GM19023 (cell line): ENCODE data around the gene TPST2.
A peak's percentile ranks its signal among the peaks of the same experiment; 100 is the strongest.
"Not testable (repeated sequence)": the region's sequence is repeated elsewhere in the genome, so short reads cannot be mapped to it uniquely, and the experiment has no call there.

Experiments
- ATAC-seq: cut with Tn5 transposase; IDR thresholded peaks from one replicate; pipeline ENCODE4 v1.9.1; 2021; ENCODE audit warnings: mild to moderate bottlenecking, moderate library complexity; ENCODE audit not compliant: unreplicated experiment

TPST2 gene

GRCh38 chr22:26589845-26590736, at the start of gene TPST2:
TSS of gene TPST2 (minus strand) at chr22:26590132. CDS start at chr22:26541630, 48,502 bp downstream.
- ATAC-seq = peak; percentile 74

DNA sequence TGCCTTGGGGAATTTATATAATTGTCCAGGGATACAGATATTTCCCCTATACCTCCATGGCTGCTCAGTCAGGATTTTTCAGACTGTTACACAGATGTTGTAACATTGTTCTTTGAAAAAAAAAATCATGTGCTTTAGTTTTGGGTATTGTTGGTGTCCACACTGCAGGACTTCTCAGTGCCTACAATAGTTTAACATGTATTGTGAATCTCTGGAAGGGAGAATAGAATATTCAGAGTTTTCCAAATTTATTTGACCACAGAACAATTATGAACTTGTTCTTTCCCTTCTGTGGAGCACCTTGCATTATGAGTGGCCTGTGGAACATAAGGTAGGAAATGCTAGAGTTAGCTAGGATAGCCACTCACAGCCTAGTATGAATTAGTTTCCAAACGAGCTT, 46.4 kb upstream of the TPST2 start:
- no peak for ATAC-seq

- ATAC-seq = no peak
These were observed 45.2 kb upstream of the TPST2 start for GRCh38 chr22:26635117-26635516.

- ATAC-seq = no peak
These were observed 44.3 kb upstream of the TPST2 start for GRCh38 chr22:26634189-26634588.

- ATAC-seq = no peak
These were observed 42.7 kb upstream of the TPST2 start for GRCh38 chr22:26632422-26633155.

- no peak for ATAC-seq
These were observed 41.4 kb upstream of the TPST2 start for GRCh38 chr22:26631282-26631681.

- ATAC-seq = no peak
These were observed 40.2 kb upstream of the TPST2 start for GRCh38 chr22:26629988-26630761.

DNA sequence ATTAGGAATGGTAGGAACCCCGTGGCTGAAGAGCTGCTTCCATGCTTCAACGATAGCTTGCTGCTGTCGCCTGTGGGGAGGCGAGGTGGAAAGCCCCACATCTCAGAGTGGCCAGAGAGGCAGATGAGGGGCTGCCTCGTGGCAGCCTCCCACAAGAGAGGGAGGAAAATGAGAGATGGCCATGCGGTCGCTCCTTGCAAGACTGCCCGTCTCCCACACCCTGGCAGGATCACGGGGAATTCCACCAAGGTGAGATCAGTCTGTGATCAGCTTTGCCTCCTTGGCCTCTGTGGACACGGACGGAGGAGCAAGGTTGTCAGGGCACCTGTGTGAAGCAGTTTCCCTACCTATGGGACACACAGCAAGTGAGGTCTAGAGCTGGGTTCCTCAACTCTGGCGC, 34.9 kb upstream of the TPST2 start:
- ATAC-seq = no peak

GRCh38 chr22:26623984-26624383, 34.1 kb upstream of the TPST2 start:
- ATAC-seq = no peak

DNA sequence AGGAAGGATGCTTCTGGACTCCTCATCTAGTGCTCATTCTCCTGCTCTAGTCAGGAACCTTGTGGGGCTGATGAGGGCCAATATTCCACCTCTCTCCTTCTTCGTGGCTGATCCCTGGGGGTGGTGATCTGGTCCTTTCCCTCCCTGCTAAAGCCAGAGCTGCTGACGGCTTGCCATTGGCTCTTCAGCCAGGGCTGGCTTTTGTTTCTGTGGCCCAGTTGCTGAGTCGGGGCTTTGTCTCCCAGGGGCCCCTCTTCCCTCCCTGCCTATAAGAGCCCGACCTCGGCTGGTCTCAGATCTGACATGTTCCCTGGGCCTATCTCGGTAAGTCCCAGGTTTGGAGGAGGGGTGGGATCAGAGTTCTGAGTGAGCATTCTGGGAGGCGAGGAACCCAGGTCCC, 31.7 kb upstream of the TPST2 start, which contains the start of gene CRYBA4:
CRYBA4 (plus strand) TSS at position 301 of the 400 bp plus-strand sequence. CDS start 634 bp downstream, outside the sequence.
- no peak for ATAC-seq

GRCh38 chr22:26620197-26620596, 30.3 kb upstream of the TPST2 start:
- no peak for ATAC-seq

DNA sequence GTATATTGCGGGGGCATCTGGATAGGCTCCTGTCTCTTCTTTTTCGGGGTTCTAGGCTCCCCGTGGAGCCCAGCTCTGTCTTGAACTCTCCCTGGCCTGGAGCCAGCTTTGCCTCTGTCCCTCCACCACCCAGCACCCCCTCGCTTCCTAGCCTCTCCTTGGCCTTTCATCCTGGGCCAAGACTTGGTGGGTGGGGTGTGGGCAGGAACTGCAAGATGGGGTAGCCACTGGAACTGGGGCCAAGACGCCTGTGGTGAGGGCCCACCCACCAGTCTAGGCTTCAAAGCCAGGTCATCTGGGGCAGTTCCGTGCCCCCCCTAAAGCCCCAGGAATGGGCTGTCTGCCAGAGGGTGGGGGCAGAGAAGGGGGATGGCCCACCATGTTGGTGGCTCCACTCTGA, 29.6 kb upstream of the TPST2 start:
- no peak for ATAC-seq

DNA sequence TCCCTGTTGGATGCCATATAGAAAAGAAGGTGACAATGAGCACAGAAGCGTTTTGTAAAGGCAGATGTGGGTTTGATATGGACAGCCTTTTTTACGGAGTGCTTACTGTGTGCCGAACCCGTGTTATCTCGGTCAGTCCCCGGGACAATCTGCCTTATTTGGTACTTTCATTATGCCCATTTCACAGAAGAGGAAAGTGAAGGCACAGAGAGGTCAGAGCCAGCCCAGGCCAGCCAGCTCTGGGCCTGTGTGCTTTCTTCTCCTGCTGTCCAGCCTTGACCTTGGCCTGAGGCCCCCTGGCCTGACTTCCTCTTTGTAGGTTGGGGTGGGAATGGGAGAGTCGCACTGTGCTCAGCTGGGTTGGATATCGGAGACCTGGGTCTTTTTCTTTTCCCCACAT, 28.5 kb upstream of the TPST2 start:
- no peak for ATAC-seq

GRCh38 chr22:26617271-26618199, 27.6 kb upstream of the TPST2 start, which contains the start of gene CRYBB1:
TSS of gene CRYBB1 (minus strand) at chr22:26618027. CDS start at chr22:26616319, 1,708 bp downstream.
- no peak for ATAC-seq

DNA sequence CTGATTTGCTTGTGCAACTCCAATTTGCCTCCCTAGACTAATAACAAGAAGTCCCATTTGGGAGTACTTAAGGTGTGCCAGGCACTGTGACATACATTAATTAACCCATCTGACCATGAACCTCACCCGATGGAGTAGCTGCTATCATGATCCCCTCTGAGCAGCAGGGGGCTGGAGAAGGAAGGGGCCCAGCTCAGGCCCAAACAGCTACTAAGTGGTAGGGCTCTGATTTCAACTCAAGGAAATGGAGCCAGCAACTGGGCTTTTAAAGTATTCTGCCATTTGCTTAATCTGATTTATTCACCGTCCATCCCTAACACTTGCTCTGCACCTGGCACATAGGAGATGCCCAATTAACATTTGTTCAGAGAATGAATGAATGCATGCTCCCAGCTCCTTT, 26.7 kb upstream of the TPST2 start:
- ATAC-seq = no peak

- no peak for ATAC-seq
These were observed 26.0 kb upstream of the TPST2 start for GRCh38 chr22:26615830-26616435.

DNA sequence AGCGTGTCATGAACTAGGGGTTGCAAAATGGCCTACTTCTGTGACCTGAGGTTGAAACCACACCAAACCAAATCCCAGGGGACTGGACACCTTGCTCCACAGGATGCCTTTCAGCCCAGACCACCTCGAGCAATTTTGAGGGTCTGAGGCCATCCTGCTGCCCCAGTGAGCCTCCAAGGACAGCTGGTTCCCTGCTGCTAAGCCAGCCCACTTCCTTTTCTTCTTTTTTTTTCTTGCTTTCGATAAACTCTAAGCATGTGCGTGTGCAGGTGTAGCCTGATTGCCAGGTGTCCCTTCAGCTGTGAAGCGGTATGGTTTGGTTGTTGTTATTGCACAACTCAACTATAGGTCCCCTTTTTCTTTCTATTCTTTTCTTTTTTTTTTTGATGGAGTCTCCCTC, 25.2 kb upstream of the TPST2 start:
- peak; percentile 45 for ATAC-seq

DNA sequence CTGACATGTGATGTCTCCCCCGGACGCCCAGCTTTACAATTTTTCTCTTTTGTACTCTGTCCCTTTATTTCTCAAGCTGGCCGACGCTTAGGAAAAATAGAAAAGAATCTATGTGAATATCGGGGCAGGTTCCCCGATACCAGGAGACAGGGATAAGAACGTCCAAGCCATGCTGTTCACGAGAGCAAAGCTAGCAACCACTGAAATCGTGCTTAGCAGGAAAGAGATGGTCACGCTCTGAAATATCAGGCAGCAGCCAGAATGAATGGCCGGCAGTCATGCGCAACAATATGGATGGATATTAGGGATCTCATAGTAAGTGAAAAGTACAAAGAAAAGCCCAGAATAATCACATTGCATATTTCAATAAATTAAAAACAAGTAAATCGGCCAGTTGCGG, 24.4 kb upstream of the TPST2 start:
- no peak for ATAC-seq

DNA sequence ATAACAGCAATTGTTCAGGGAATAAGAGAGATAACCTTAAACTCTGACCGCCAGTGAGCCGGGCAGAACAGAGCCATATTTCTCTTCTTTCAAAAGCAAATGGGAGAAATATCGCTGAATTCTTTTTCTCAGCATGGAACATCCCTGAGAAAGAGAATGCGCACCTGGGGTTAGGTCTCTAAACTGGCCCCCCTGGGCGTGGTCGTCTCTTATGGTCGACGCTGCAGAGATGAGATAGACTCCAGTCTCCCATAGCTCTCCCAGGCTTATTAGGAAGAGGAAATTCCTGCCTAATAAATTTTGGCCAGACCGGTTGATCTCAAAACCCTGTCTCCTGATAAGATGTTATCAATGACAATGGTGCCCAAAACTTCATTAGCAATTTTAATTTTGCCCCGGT, 23.8 kb upstream of the TPST2 start:
- ATAC-seq = not testable (repeated sequence)

DNA sequence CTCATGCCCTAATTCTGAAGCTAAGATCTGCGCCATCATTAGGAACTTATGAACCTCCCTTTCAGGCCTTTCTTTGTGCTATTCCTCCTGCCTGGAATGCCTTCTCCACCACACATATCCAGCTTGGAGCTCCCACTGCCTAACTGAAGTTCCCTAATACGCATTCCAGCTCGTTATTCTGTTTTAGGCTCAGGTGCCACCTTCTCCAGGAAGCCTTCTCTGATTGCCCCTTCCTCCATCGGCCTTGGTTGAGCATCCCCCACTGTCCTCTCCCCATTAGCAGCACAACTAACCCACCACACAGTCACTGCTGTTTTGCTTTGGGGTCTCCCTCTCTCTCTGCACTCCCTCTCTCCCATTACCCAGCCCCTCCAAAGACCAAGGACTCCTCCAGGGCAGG, 22.7 kb upstream of the TPST2 start:
- ATAC-seq = no peak
